Activated CD4-positive, alpha-beta T cell treated with anti-CD3 and anti-CD28 coated beads, Interleukin-2, amount 10 ng/mL, durations not matched to agents 7 days and 5 days (primary cell): ENCODE measurements around the gene OBSCN. TPM values are rescaled to one million over a fixed set of nuclear protein-coding genes. Genes with fewer than 3 reads are reported as not detected.

ENCODE experiments used
- CTCF ChIA-PET: fragments of 350-600 bp; sonication (Branson Sonifier 250); formaldehyde crosslinking; loops from one replicate; lab custom pipeline; 2021; ENCODE audit warnings: antibody characterized with exemption; lab: Charles Lee
- POLR2A ChIA-PET: fragments of 350-600 bp; sonication (Branson Sonifier 250); formaldehyde crosslinking; loops from one replicate; lab custom pipeline; 2021; ENCODE audit warnings: antibody characterized with exemption; lab: Charles Lee
- DNase-seq: peaks from one replicate; pipeline ENCODE4 v3.0.0-alpha.2; 2020
- H3K27ac Mint-ChIP-seq: one replicate; pipeline ENCODE4 v1.8.0; 2021; ENCODE audit warnings: mild to moderate bottlenecking, moderate library complexity, mixed read lengths
- H3K27me3 Mint-ChIP-seq: one replicate; pipeline ENCODE4 v1.8.0; 2021; ENCODE audit warnings: mixed read lengths
- H3K36me3 Mint-ChIP-seq: one replicate; pipeline ENCODE4 v1.8.0; 2021; ENCODE audit warnings: low read depth, mixed read lengths
- H3K4me1 Mint-ChIP-seq: one replicate; pipeline ENCODE4 v1.8.0; 2021; ENCODE audit warnings: mixed read lengths
- H3K4me3 Mint-ChIP-seq: one replicate; pipeline ENCODE4 v1.8.0; 2021; ENCODE audit warnings: mild to moderate bottlenecking, moderate library complexity, mixed read lengths
- H3K9me3 Mint-ChIP-seq: one replicate; pipeline ENCODE4 v1.8.0; 2021; ENCODE audit warnings: mixed read lengths
- total RNA-seq, 2 experiments: library from RNA; stranded (reverse); gene quantifications; one replicate each; pipeline ENCODE4 v1.2.3, GENCODE V29; 2021

Gene OBSCN
- total RNA-seq, 2 experiments from 2014 or later = 13.8 to 21.8 TPM

DNA sequence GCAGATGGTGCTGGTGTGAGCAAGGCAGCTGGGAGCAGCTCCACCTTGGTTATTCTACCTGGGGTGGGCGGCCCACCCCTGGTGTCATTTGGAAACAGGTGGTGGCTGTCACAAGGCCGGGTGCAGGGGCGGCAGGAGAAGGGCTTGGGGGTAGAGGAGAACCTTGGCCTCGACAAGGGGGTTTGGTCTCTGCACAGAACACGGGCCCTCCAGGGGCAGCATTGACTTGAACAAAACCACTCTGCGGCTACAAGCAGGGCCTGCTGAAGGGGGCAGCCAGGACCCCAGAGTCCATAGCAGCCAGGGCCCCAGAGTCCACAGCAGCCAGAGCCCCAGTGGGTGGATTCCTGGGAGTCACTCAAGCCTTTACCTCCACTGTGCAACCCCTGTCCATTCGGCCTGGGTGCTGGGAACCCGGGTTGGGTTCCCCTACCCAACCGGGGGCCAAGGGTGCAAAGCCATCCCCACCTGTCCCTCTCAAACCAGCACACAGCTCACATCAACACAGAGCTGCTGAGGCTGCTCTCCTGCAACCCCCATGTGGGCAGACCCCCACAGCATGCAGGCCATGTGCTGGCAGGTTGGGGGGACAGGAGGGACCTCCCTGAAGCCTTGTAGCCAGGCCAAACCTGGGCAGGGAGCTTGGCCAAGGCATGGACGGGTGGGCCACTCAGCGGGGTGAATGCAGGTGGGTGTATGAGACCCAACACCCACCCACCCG is 191.1 kb downstream of the OBSCN start:
- Mint-ChIP-seq H3K27ac (peak overlapping the region; percentile 64), H3K4me3 (no peak overlapping the region), H3K27me3 (no peaks in the 10 kb centered on the region), H3K36me3 (peaks cover 62% of the 10 kb centered on the region), H3K4me1 (peaks cover 55% of the 10 kb centered on the region), H3K9me3 (no peaks in the 10 kb centered on the region)
- ChIA-PET POLR2A (no interaction called here), CTCF (interaction anchor here (1.4 kb wide), 1 partner anchor 12 kb away, joined by 4 read pairs; no protein-coding TSS in a partner anchor)
- DNase-seq = no peak

DNA sequence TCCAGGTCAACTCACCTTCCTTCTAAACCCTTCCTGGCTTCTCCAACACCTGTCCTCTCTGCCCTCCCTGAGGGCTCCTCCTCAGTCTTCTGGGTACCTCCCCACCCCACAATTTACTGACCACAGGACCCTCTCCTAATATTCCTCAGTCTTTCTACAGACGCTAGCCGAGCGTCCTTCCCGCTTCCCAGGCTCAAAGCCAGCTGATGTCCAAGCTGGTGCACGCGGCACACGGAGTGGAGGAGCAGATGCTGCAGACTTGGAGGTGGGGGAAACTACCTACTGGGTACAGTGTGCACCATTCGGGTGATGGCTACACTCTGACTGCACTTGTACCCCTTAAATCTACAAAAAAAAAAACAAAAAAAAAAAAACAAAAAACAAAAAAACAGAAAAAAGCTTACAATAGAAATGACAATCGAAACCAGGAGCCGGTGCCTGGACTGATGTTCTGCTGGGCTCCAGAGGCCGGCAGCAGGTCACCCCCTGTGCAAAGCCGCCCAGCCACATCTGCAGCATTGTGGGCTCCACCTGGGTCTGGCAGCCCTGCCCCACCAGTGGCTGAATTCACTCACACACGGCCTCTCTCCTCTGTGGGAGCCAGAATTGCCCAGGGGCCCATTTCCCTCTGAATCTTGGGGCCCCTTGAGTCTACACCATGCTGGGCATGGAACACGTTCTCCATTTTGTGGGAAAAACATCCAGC is 191.8 kb downstream of the OBSCN start:
- Mint-ChIP-seq H3K27me3 (no peaks in the 10 kb centered on the region), H3K36me3 (peaks cover 67% of the 10 kb centered on the region), H3K27ac (no peak overlapping the region)

DNA sequence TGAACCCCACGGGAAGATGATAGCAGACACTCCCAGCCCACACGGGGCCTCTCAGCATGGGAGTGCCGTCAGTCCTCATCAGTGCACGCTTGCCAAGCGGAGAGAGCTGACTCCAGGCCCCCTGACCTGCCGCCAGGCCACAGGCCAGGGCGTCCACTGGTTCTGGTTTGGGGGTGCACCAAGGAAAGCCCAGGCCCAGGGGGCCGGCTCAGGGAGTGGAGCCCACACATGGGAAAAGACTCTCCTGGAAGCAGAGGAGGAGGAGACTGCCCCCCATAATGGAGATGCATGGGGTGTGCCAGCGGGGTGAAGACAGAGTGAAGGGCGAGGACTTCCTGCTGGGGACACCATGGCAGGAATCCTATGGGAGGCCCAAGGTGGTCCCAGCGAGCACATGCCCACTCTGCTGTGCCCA is 192.4 kb downstream of the OBSCN start:
- H3K4me3 Mint-ChIP-seq = no peak overlapping the region
- H3K27ac Mint-ChIP-seq = no peak overlapping the region
- no peaks in the 10 kb centered on the region for H3K9me3 Mint-ChIP-seq
- DNase-seq = no peak
- peaks cover 68% of the 10 kb centered on the region for H3K36me3 Mint-ChIP-seq
- no peaks in the 10 kb centered on the region for H3K27me3 Mint-ChIP-seq
- ChIA-PET POLR2A (no interaction called here), CTCF (no interaction called here)
- peaks cover 69% of the 10 kb centered on the region for H3K4me1 Mint-ChIP-seq

More for the DNA sequence above, 191.8 kb downstream of the OBSCN start:
- ChIA-PET CTCF (no interaction called here), POLR2A (no interaction called here)
- no peak overlapping the region for H3K4me3 Mint-ChIP-seq
- peaks cover 63% of the 10 kb centered on the region for H3K4me1 Mint-ChIP-seq
- H3K9me3 Mint-ChIP-seq = no peaks in the 10 kb centered on the region
- no peak for DNase-seq

DNA sequence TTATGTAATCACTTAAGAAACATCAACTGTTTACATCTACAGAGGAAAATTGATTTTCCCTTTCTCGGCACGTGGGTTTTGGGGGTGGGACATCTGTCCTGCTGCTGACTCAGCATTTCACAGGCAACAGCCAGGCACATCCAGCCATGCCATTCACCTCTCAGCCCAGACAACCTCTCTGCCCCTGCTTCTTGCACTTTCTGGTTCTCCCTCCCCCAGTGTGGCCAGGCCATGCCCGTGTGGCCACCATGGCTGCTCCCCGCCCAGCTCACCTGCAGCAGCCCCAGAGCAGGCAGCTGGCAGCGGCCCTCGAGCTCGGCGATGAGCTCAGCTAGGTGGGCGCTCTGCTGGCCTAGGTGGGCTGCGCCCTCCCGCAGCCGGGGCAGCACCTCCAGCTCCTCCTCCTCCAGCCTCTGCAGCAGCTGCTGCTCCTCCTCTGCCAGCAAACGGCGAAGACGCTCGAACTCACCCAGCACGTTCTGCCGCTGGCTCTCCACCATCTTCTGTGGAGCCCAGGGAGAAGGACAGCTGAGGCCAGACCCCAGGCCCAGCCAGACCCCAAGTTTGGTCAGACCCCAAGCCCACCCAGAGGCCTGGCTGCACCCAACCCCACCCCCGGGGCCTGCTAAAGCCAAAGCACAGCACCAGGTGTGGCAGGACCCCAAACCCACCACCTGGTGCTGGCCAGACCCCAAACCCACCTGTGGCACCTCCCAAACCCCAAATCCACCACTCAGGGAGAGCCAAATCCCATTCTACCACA is 193.0 kb downstream of the OBSCN start:
- ChIA-PET POLR2A (no interaction called here), CTCF (no interaction called here)
- no peak overlapping the region for H3K27ac Mint-ChIP-seq
- H3K4me3 Mint-ChIP-seq = no peak overlapping the region
- no peaks in the 10 kb centered on the region for H3K9me3 Mint-ChIP-seq
- no peak for DNase-seq
- H3K27me3 Mint-ChIP-seq = no peaks in the 10 kb centered on the region
- peaks cover 70% of the 10 kb centered on the region for H3K4me1 Mint-ChIP-seq
- peaks cover 68% of the 10 kb centered on the region for H3K36me3 Mint-ChIP-seq

DNA sequence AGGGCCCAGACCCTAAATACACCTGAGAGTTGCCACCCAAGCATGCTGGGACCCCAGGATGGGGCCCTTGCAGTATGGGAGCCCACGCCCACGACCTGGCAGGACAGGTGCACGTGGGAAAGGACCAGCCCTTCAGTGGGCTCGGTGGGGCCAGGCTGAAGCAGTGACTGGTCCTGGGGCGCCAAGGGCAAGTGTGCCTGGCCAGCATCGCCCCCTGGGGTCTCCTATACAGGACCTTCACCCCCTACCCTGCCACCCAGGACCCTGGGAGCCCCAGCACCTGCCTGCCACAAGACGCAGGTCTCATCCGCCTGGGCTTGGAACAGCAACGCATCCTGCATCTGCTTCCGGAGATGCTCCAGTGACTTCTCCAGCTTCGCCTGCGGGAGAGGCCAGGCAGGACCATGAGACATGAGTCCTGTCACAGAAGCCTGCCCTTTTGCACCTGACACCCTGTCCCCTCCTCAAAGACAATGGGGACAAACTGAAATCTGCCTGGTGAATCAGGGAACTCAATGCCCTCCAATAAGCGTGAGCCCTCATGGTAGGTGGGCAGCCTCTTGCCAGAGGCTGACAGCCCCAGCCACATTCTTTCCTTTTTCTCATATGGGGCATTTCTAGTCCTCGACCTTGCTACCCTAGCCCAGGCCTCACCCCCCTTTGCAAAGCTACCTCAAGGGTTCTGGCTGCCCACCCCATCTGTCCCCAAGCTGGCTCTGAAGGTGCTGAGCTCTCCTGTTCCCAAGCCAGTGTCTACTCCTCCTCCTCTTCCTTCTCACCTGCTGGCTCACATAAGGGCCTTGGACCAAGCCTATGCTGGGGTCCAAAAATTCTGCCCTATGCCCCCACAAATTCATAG is 194.2 kb downstream of the OBSCN start:
- Mint-ChIP-seq H3K27ac (peak overlapping the region; percentile 55), H3K4me3 (no peak overlapping the region), H3K27me3 (no peaks in the 10 kb centered on the region), H3K36me3 (peaks cover 60% of the 10 kb centered on the region), H3K4me1 (peaks cover 66% of the 10 kb centered on the region), H3K9me3 (no peaks in the 10 kb centered on the region)
- DNase-seq = no peak
- CTCF ChIA-PET = no interaction called here
- POLR2A ChIA-PET = no interaction called here

DNA sequence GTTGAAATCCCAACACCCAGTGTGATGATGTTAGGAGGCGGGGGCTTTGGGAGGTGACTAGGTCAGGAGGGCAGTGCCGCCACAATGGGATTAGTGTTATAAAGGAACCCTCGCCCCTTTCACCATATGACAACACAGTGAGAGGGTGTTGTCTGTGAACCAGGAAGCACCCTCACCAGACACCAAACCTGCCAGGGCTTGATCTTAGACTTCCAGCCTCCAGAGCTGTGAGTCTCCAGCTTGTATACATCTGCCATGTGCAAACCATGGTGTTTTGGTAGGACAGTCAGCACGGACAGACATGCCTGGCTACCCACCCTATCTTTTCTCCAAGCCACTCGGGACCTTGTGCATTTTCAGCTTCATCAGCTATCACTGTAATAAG is 194.8 kb downstream of the OBSCN start:
- ChIA-PET POLR2A (no interaction called here), CTCF (no interaction called here)
- Mint-ChIP-seq H3K9me3 (no peaks in the 10 kb centered on the region), H3K36me3 (peaks cover 57% of the 10 kb centered on the region), H3K4me1 (peaks cover 62% of the 10 kb centered on the region), H3K27ac (peak overlapping the region; percentile 68), H3K27me3 (no peaks in the 10 kb centered on the region), H3K4me3 (no peak overlapping the region)
- DNase-seq = no peak

DNA sequence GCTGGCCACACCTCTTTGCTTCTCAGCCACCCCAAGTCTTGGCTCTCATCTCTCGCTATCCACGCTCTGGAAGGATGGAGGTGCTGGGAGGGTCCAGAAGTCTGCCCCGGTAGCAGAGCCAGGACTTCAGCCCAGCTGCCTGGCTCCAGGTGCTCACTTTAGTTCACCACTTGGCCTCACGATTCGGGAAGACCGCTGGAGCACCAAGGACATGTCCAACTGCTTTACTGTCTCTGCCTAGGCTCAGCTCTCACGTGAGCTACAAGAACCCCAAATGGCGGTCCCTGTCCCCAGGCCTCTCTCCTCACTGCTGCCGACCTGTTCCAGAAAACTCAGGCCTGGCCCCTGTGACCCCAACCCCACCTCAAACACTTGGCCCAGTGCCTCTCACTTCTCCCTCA is 195.4 kb downstream of the OBSCN start:
- peaks cover 52% of the 10 kb centered on the region for H3K36me3 Mint-ChIP-seq

DNA sequence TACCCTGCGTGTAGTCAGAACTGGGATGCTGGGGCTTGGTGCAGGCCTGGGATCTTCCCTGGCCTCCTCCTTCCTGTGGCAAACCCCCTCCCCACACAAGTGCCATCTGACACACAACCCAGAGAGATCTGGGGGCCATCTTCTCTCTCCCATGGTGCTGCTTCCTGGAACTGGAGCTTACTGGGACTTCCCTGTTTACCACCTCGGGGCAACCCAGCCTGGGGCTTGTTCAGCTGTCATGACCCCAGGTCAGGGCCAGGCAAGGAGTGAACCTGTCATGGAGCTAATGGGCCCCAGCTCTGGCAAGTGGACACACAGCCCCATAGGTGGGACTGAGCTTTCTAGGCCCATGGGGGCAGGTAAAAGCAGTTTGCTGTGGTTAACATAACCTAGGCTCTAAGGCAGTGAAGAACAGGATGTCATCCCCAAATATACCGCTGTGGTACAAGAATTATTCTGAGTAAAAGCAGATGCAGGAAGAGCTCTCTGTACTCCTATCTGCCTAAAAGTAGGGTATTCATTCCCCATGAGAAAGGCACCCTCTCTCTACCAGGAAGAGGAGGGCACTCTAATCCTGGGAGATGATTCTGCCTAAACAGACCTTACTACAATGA is 196.4 kb downstream of the OBSCN start:
- peak overlapping the region; percentile 92 for H3K27ac Mint-ChIP-seq
- ChIA-PET POLR2A (interaction anchor here (1.8 kb wide), 1 partner anchor 53 kb away, joined by 4 read pairs; a partner anchor contains a TSS), CTCF (interaction anchor here (0.9 to 1.2 kb wide), 4 partner anchors 10 to 97 kb away, joined by 3 to 7 read pairs (median 4); a partner anchor contains a TSS)
- H3K27me3 Mint-ChIP-seq = no peaks in the 10 kb centered on the region
- DNase-seq = no peak
- H3K9me3 Mint-ChIP-seq = no peaks in the 10 kb centered on the region
- peak overlapping the region; percentile 97 for H3K4me3 Mint-ChIP-seq
- peaks cover 48% of the 10 kb centered on the region for H3K36me3 Mint-ChIP-seq
- peaks cover 64% of the 10 kb centered on the region for H3K4me1 Mint-ChIP-seq

More for the DNA sequence above, 195.4 kb downstream of the OBSCN start:
- no peaks in the 10 kb centered on the region for H3K27me3 Mint-ChIP-seq
- no peak for DNase-seq
- peak overlapping the region; percentile 97 for H3K4me3 Mint-ChIP-seq
- CTCF ChIA-PET = no interaction called here
- H3K9me3 Mint-ChIP-seq = no peaks in the 10 kb centered on the region
- H3K27ac Mint-ChIP-seq = peak overlapping the region; percentile 92
- POLR2A ChIA-PET = no interaction called here
- H3K4me1 Mint-ChIP-seq = peaks cover 62% of the 10 kb centered on the region

DNA sequence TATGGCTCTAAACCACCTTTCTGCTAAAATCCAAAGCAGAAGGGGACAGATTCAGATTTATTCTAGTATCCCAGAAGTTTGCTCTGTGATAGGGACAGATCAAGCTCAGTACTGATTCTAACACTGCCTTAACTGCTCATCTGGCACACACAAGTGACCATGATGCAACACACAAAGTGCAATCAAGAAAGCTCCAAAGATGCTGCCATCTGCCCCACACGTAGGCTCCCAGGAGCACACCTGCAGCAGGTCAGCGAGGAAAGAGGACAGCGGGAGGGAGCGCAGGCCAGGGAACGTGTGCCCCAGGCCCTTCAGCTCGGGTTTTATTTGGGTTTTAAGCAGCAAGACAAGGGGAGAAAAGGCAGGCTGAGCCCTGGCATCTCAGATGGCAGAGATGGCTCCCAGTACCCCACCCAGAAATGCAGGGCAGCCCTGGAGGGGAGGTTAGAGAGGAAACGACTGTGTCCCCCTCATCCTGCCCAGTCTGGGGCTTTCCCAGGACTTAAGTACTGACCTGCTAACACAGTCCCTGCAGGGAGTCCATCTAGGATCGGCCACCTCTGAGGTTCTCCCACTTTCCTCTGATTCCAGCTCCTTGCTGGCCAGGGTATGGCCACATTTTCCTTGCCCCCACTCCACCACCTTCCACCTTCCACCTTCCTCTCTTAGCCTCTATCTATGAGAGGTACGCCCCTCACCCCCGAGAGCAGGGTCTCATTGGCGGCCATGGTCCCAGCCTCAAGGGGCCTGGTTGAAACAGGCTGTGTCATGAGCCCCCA is 197.5 kb downstream of the OBSCN start:
- no peak for DNase-seq
- H3K27ac Mint-ChIP-seq = peak overlapping the region; percentile 92
- POLR2A ChIA-PET = interaction anchor here (0.6 to 1.8 kb wide), 3 partner anchors 52 to 59 kb away, joined by 4 to 6 read pairs (median 4); a partner anchor contains a TSS
- H3K9me3 Mint-ChIP-seq = no peaks in the 10 kb centered on the region
- H3K4me1 Mint-ChIP-seq = peaks cover 59% of the 10 kb centered on the region
- H3K4me3 Mint-ChIP-seq = peak overlapping the region; percentile 97
- CTCF ChIA-PET = interaction anchor here (0.6 to 1.1 kb wide), 7 partner anchors 11 to 612 kb away, joined by 3 to 6 read pairs (median 4); no protein-coding TSS in a partner anchor
- peaks cover 39% of the 10 kb centered on the region for H3K36me3 Mint-ChIP-seq
- no peaks in the 10 kb centered on the region for H3K27me3 Mint-ChIP-seq

DNA sequence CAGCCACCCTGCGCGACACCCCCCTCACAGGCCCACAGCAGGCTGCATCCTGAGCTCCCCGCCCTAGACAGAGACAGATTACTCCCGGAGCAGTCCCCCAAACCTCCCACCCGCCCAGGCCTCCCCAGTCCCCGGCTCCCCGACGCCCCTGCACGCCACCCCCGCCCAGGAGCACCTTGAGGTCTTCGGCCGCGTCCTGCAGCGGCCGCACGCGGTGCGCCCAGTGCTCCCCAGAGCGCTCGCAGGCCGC is 198.1 kb downstream of the OBSCN start:
- H3K4me3 Mint-ChIP-seq = peak overlapping the region; percentile 97
- peaks cover 56% of the 10 kb centered on the region for H3K4me1 Mint-ChIP-seq
- CTCF ChIA-PET = interaction anchor here (0.5 to 1.1 kb wide), 6 partner anchors 11 to 613 kb away, joined by 3 to 6 read pairs (median 4); no protein-coding TSS in a partner anchor
- peak overlapping the region; percentile 92 for H3K27ac Mint-ChIP-seq
- POLR2A ChIA-PET = interaction anchor here (0.6 to 1.8 kb wide), 3 partner anchors 51 to 58 kb away, joined by 4 to 6 read pairs (median 4); a partner anchor contains a TSS
- H3K27me3 Mint-ChIP-seq = no peaks in the 10 kb centered on the region
- H3K36me3 Mint-ChIP-seq = peaks cover 35% of the 10 kb centered on the region
- no peak for DNase-seq
- no peaks in the 10 kb centered on the region for H3K9me3 Mint-ChIP-seq
